ENCODE results near the gene ABHD12. TPM values are rescaled to one million over a fixed set of nuclear protein-coding genes. Genes with fewer than 3 reads are reported as not detected.
A peak's percentile ranks its signal among the peaks of the same experiment; 100 is the strongest.

ABHD12 gene
- total RNA-seq, 3 donors from 2014 or later = 26.9 to 67.7 (median 53.4) TPM

DNA sequence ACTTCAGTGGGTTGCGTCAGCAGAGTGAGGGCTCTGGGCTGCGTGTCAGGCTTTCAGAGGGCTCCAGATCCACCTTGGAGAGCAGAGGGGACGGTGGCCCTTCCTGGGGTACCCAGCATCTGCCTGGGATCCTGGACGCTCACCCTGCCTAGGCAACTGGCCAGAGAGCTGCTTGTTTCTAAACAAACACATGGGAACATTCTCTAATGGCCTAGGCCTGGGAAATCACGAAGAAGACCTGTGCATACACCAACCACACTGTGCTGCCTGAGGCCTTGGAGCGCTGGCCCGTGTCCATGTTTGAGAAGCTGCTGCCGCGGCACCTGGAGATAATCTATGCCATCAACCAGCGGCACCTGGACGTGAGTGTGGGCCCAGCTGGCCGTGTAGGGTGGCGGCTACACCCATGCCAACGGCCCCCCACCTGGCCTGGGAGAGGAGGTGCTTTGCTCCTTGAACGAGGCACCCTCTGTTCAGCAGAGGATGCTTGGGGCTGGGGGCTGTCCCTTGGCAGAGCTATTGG lies 110.5 kb downstream of the ABHD12 start:
- peak; percentile 87 to 97 for DNase-seq (ENCODE audit: low spot score in 2 of 2)
- peaks cover 16% of the 10 kb centered on the region for H3K36me3 ChIP-seq

DNA sequence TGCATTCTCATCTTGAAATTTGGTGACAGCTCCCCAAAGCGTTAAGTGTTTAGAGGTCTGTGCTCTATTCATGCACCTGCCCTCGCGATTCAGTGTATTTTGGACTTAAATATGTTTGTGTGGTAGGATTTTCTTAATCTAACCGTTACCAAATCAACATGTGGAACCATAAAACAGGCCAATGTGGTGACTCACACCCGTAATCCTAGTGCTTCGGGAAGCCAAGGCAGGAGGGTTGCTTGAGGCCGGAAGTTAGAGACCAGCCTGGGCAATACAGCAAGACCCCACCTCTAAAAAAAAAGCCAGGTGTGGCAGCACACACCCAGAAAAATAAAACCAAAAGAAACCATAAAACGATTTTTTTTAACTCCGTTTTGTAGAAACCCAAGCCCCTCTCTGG lies 111.2 kb downstream of the ABHD12 start:
- Histone ChIP-seq H3K4me3 (no peak overlapping the region), H3K27me3 (no peaks in the 10 kb centered on the region), H3K27ac (peak overlapping the region in 1 of 2 donors; percentile 21), H3K4me1 (peaks cover 0 to 9% of the 10 kb centered on the region in 2 donors), H3K36me3 (peaks cover 10% of the 10 kb centered on the region), H3K9me3 (no peaks in the 10 kb centered on the region)
- TF ChIP-seq POLR2A (IDR thresholded peaks at IDR 0.05) (no peak), POLR2AphosphoS5 (IDR thresholded peaks at IDR 0.05) (no peak)
- TF ChIP-seq, protein P1, sequence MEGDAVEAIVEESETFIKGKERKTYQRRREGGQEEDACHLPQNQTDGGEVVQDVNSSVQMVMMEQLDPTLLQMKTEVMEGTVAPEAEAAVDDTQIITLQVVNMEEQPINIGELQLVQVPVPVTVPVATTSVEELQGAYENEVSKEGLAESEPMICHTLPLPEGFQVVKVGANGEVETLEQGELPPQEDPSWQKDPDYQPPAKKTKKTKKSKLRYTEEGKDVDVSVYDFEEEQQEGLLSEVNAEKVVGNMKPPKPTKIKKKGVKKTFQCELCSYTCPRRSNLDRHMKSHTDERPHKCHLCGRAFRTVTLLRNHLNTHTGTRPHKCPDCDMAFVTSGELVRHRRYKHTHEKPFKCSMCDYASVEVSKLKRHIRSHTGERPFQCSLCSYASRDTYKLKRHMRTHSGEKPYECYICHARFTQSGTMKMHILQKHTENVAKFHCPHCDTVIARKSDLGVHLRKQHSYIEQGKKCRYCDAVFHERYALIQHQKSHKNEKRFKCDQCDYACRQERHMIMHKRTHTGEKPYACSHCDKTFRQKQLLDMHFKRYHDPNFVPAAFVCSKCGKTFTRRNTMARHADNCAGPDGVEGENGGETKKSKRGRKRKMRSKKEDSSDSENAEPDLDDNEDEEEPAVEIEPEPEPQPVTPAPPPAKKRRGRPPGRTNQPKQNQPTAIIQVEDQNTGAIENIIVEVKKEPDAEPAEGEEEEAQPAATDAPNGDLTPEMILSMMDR (IDR thresholded peaks at IDR 0.05) = no peak
- intact Hi-C loops (cut with DNase I; ENCODE audit: low total_unique reads) = no loop called here
- peak in 1 of 2 donors; percentile 15 for DNase-seq (ENCODE audit: low spot score in 2 of 2)

More for the DNA sequence above, 110.5 kb downstream of the ABHD12 start:
- Histone ChIP-seq H3K4me1 (peaks cover 0 to 9% of the 10 kb centered on the region in 2 donors), H3K27ac (peak overlapping the region; percentile 21 to 67), H3K27me3 (no peaks in the 10 kb centered on the region), H3K4me3 (no peak overlapping the region), H3K9me3 (no peaks in the 10 kb centered on the region)
- TF ChIP-seq POLR2A (IDR thresholded peaks at IDR 0.05) (no peak), POLR2AphosphoS5 (IDR thresholded peaks at IDR 0.05) (peak in 1 of 3 donors; percentile 56)
- TF ChIP-seq, protein P1 (IDR thresholded peaks at IDR 0.05) = no peak
- intact Hi-C loops (cut with DNase I; ENCODE audit: low total_unique reads) = no loop called here

DNA sequence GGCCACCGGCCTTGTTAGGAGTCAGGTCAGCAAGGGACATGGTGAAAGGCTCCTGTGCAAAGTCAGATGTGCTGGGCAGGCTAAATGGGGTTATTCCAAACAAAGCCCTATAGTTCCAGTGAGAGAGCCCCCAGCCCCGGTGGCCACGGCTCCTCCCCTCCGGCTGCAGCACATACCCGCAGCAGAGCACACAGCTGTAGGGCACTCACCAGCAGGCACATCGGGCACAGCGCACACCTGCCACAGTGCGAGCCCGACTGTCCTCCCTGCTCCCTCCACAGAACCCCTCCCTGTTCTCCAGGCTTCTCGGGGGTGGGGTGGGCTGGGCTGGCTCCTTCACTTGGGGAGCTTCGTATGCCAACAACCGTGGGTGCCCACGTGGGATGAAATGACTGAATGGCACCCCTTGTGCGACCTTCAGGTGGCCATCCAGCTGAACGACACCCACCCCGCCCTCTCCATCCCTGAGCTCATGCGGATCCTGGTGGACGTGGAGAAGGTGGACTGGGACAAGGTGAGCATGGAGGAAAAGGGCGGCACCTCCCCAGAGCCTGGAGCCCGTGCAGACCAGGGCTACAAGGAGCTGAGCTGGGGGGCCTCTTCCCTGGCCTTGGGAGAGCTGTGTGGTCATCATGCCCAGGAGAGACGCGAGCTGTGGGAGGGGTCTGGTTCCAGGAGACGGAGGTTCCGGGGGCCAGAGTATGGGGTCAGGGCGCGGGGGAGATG lies 111.8 kb downstream of the ABHD12 start:
- intact Hi-C loops (cut with DNase I; ENCODE audit: low total_unique reads) = no loop called here
- DNase-seq (ENCODE audit: low spot score in 2 of 2) = peak; percentile 16 to 50

DNA sequence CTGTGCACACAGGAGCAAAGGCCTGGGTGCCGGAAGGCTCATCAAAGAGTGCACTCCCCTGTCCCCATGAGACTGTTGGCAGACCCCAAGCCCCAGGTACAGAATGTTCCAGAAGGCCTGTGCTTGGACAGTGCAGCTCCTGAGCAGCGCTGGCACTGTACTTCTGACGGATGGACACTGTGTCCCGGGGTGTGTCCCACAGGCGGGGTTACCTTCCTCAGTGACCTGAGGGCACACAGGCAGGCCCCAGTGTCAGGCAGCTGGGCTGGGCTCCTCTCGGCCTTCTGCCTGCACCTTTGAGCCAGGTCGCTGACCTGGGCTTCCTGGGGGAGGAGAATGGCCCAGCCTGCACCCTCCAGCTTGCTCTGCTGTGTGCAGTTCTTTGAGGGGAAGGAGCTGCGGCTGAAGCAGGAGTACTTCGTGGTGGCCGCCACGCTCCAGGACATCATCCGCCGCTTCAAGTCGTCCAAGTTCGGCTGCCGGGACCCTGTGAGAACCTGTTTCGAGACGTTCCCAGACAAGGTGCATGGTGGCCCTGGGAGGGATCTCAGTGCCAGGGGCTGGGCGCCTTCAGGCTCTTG lies 112.6 kb downstream of the ABHD12 start:
- Histone ChIP-seq H3K9me3 (no peaks in the 10 kb centered on the region), H3K4me1 (peaks cover 3 to 9% of the 10 kb centered on the region in 2 donors), H3K36me3 (peaks cover 5% of the 10 kb centered on the region), H3K27ac (no peak overlapping the region), H3K27me3 (no peaks in the 10 kb centered on the region), H3K4me3 (no peak overlapping the region)
- DNase-seq (ENCODE audit: low spot score in 2 of 2) = peak in 1 of 2 donors; percentile 49
- intact Hi-C loops (cut with DNase I; ENCODE audit: low total_unique reads) = no loop called here
- TF ChIP-seq, protein P1 (IDR thresholded peaks at IDR 0.05) = no peak
- TF ChIP-seq POLR2A (IDR thresholded peaks at IDR 0.05) (no peak), POLR2AphosphoS5 (IDR thresholded peaks at IDR 0.05) (no peak)

More for the DNA sequence above, 111.8 kb downstream of the ABHD12 start:
- peaks cover 10% of the 10 kb centered on the region for H3K36me3 ChIP-seq
- no peak overlapping the region for H3K4me3 ChIP-seq
- H3K27me3 ChIP-seq = no peaks in the 10 kb centered on the region
- no peak for TF ChIP-seq POLR2AphosphoS5 (IDR thresholded peaks at IDR 0.05)
- no peak for TF ChIP-seq POLR2A (IDR thresholded peaks at IDR 0.05)
- H3K27ac ChIP-seq = peak overlapping the region in 1 of 2 donors; percentile 12
- H3K9me3 ChIP-seq = no peaks in the 10 kb centered on the region
- H3K4me1 ChIP-seq = peaks cover 0 to 9% of the 10 kb centered on the region in 2 donors

DNA sequence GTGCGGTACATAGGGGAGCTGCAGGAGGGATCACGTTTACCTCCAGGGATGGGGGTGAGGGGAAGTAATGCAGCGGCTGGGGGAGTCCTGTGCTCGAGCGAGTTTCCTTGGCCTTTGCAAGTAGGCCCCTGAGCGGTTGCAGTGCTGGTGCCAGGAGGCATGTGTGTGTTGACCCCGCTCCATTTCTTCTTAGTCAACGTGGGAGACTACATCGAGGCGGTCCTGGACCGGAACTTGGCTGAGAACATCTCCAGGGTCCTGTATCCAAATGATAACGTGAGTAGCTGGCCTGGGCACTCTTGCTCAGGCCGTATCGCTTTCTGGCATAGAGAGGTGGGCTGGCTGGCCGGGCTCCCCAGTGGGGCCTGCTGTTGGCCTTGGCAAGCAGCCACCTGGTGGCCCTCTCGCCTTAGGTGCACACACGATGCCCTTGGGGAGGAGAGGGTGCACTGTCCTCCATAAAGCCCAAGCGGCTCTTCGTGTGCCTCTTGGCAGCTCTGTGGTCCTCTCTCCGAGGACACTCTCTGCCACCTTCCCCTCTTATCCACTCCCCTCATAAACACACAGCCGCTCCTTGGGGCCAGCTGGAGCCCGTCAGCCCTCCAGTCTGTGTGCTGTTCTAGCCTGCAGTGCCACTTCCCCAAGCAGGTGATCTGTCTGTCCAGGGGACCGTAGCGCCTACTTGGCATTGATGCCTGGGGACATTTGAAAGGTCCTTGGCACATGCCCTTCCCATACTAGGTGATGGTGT lies 113.4 kb downstream of the ABHD12 start:
- Histone ChIP-seq H3K36me3 (peaks cover 4% of the 10 kb centered on the region), H3K4me3 (no peak overlapping the region), H3K27me3 (no peaks in the 10 kb centered on the region), H3K27ac (no peak overlapping the region), H3K9me3 (no peaks in the 10 kb centered on the region), H3K4me1 (peaks cover 3 to 9% of the 10 kb centered on the region in 2 donors)
- intact Hi-C loops (cut with DNase I; ENCODE audit: low total_unique reads) = no loop called here
- TF ChIP-seq POLR2AphosphoS5 (IDR thresholded peaks at IDR 0.05) = no peak
- TF ChIP-seq POLR2A (IDR thresholded peaks at IDR 0.05) = no peak
- TF ChIP-seq, protein P1 (IDR thresholded peaks at IDR 0.05) = no peak
- DNase-seq (ENCODE audit: low spot score in 2 of 2) = peak; percentile 15 to 37
